ENCODE results near the gene PHF12. TPM values are rescaled to one million over a fixed set of nuclear protein-coding genes. Genes with fewer than 3 reads are reported as not detected.
"Not testable (repeated sequence)": the region's sequence is repeated elsewhere in the genome, so short reads cannot be mapped to it uniquely, and the experiment has no call there.

Gene PHF12
- total RNA-seq, 1 donor from 2014 or later, result 33.6 TPM

- H3K27ac Mint-ChIP-seq (ENCODE audit: unreplicated experiment), result peak overlapping the region; percentile 49
- no peaks in the 10 kb centered on the region for H3K27me3 Mint-ChIP-seq (ENCODE audit: low read depth)
- H3K4me1 Mint-ChIP-seq (ENCODE audit: low read depth), result peaks cover 10% of the 10 kb centered on the region
- H3K9me3 Mint-ChIP-seq (ENCODE audit: low read depth), result no peaks in the 10 kb centered on the region
- no peak for DNase-seq (ENCODE audit: low spot score)
- H3K4me3 Mint-ChIP-seq (ENCODE audit: unreplicated experiment), result no peak overlapping the region
- H3K36me3 Mint-ChIP-seq (ENCODE audit: low read depth), result peaks cover 33% of the 10 kb centered on the region
- TF ChIP-seq, protein P1, sequence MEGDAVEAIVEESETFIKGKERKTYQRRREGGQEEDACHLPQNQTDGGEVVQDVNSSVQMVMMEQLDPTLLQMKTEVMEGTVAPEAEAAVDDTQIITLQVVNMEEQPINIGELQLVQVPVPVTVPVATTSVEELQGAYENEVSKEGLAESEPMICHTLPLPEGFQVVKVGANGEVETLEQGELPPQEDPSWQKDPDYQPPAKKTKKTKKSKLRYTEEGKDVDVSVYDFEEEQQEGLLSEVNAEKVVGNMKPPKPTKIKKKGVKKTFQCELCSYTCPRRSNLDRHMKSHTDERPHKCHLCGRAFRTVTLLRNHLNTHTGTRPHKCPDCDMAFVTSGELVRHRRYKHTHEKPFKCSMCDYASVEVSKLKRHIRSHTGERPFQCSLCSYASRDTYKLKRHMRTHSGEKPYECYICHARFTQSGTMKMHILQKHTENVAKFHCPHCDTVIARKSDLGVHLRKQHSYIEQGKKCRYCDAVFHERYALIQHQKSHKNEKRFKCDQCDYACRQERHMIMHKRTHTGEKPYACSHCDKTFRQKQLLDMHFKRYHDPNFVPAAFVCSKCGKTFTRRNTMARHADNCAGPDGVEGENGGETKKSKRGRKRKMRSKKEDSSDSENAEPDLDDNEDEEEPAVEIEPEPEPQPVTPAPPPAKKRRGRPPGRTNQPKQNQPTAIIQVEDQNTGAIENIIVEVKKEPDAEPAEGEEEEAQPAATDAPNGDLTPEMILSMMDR (IDR thresholded peaks at IDR 0.05), result no peak
Observed at GRCh38 chr17:28907709-28908475, 43.4 kb downstream of the PHF12 start.

DNA sequence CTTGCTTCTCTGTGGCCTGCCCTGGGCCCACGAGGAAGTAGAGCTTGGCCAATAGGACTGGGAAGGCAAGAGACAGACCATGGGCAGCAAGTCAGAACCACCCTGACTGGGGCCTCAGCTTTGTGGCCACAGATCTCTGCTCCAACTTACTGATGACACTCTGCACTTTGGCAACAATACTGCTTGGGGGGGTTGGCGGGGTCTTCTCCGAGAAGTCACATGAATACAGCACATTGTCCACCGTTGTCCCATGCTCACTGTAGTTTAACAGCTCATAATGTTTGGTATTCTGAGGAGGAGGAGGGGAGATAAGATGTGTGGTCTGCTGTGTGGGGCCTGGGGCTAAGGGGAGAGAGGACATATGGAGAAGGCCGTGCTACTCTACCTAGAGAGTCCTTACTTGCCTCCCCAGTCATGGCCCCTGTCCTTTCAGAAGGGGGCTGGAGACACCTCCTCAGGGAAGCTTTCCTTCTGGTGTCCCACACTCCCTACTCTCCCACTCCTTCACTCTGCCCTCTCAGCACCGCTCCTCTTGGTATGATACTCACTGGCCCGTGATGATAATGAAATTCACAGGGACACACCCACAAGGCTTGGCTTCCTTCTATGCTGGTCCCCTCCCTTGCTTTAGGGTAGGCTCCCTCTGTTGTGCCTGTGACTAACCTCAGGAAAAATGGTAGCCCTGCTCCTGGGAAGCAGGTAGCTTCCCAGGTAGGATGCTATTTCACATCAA, 44.4 kb downstream of the PHF12 start:
- Mint-ChIP-seq H3K4me3 (ENCODE audit: unreplicated experiment) (no peak overlapping the region), H3K9me3 (ENCODE audit: low read depth) (no peaks in the 10 kb centered on the region), H3K36me3 (ENCODE audit: low read depth) (peaks cover 26% of the 10 kb centered on the region)

DNA sequence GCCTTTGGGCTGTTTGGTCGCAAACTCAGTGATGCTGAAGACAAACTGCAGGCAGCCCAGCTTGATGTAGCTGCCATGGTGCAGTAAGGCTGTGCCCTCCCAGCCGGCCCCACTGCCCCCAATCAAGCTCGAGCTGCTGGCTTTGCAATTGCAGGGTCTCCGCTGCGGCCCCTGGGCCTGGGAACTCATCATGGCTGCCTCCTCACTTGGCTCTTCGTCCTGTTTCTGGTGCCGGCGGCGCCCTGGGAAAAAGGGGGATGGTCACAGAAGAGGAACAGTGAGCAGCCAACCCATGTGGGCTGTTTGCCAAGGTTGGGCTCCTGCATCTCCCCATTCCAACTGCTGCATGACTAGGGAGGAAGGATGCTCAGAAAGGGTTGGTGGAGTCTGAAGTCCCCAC, 45.0 kb downstream of the PHF12 start:
- TF ChIP-seq, protein P1 (IDR thresholded peaks at IDR 0.05), result no peak
- Mint-ChIP-seq H3K36me3 (ENCODE audit: low read depth) (peaks cover 24% of the 10 kb centered on the region), H3K27ac (ENCODE audit: unreplicated experiment) (no peak overlapping the region), H3K9me3 (ENCODE audit: low read depth) (no peaks in the 10 kb centered on the region), H3K4me3 (ENCODE audit: unreplicated experiment) (no peak overlapping the region), H3K27me3 (ENCODE audit: low read depth) (no peaks in the 10 kb centered on the region), H3K4me1 (ENCODE audit: low read depth) (peaks cover 18% of the 10 kb centered on the region)
- no peak for DNase-seq (ENCODE audit: low spot score)

More for the DNA sequence above, 44.4 kb downstream of the PHF12 start:
- Mint-ChIP-seq H3K4me1 (ENCODE audit: low read depth) (peaks cover 14% of the 10 kb centered on the region), H3K27me3 (ENCODE audit: low read depth) (no peaks in the 10 kb centered on the region), H3K27ac (ENCODE audit: unreplicated experiment) (no peak overlapping the region)
- DNase-seq (ENCODE audit: low spot score), result no peak
- TF ChIP-seq, protein P1 (IDR thresholded peaks at IDR 0.05), result no peak

- peaks cover 18% of the 10 kb centered on the region for H3K4me1 Mint-ChIP-seq (ENCODE audit: low read depth)
- H3K4me3 Mint-ChIP-seq (ENCODE audit: unreplicated experiment), result no peak overlapping the region
- no peaks in the 10 kb centered on the region for H3K9me3 Mint-ChIP-seq (ENCODE audit: low read depth)
- H3K27me3 Mint-ChIP-seq (ENCODE audit: low read depth), result no peaks in the 10 kb centered on the region
- DNase-seq (ENCODE audit: low spot score), result no peak
- TF ChIP-seq, protein P1 (IDR thresholded peaks at IDR 0.05), result no peak
- peaks cover 15% of the 10 kb centered on the region for H3K36me3 Mint-ChIP-seq (ENCODE audit: low read depth)
- H3K27ac Mint-ChIP-seq (ENCODE audit: unreplicated experiment), result no peak overlapping the region
Observed at GRCh38 chr17:28904800-28905199, 46.5 kb downstream of the PHF12 start.

GRCh38 chr17:28903546-28903841, 47.8 kb downstream of the PHF12 start:
- H3K4me1 Mint-ChIP-seq (ENCODE audit: low read depth), result peaks cover 12% of the 10 kb centered on the region
- H3K36me3 Mint-ChIP-seq (ENCODE audit: low read depth); DNase-seq (ENCODE audit: low spot score); H3K27me3 Mint-ChIP-seq (ENCODE audit: low read depth); H3K27ac Mint-ChIP-seq (ENCODE audit: unreplicated experiment); H3K9me3 Mint-ChIP-seq (ENCODE audit: low read depth); H3K4me3 Mint-ChIP-seq (ENCODE audit: unreplicated experiment): not testable (repeated sequence)

Data from chondrocyte (in vitro differentiated cells).